GM23338 (cell line): ENCODE results near the gene USP6NL. TPM values are rescaled to one million over a fixed set of nuclear protein-coding genes. Genes with fewer than 3 reads are reported as not detected.

Source experiments
- ATAC-seq: fragments of 200-7000 bp; cut with Tn5 transposase; 3 replicates; pipeline ENCODE4 v1.9.1; 2020
- DNase-seq: peaks from one replicate; pipeline ENCODE4 v3.0.0-alpha.2; 2015; ENCODE audit warnings: low spot score
- H2AFZ ChIP-seq: fragments of 200-600 bp; sonication (generic); 2 replicates; pipeline ENCODE4 v1.8.0; 2016; ENCODE audit warnings: antibody characterized with exemption, mild to moderate bottlenecking, moderate library complexity
- H3F3A ChIP-seq: fragments of 200-600 bp; sonication (generic); replicated peaks from 2 replicates; pipeline ENCODE4 v1.8.0; 2017; ENCODE audit warnings: antibody characterized with exemption, mixed run types, low read depth
- H3K27ac ChIP-seq: fragments of 200-600 bp; sonication (generic); 2 replicates; pipeline ENCODE4 v1.6.1; 2016; ENCODE audit warnings: low read depth
- H3K27me3 ChIP-seq: fragments of 200-600 bp; sonication (generic); 2 replicates; pipeline ENCODE4 v1.8.0; 2016; ENCODE audit warnings: mild to moderate bottlenecking, mixed run types, moderate library complexity; ENCODE audit not compliant: insufficient read depth
- H3K36me3 ChIP-seq: fragments of 200-600 bp; sonication (generic); 2 replicates; pipeline ENCODE4 v1.8.0; 2016; ENCODE audit warnings: mild to moderate bottlenecking; ENCODE audit not compliant: insufficient read depth
- H3K4me1 ChIP-seq: fragments of 200-600 bp; sonication (generic); 2 replicates; pipeline ENCODE4 v1.8.0; 2016; ENCODE audit warnings: mild to moderate bottlenecking, moderate library complexity; ENCODE audit not compliant: insufficient read depth
- H3K4me2 ChIP-seq: fragments of 200-600 bp; sonication (generic); 2 replicates; pipeline ENCODE4 v1.7.1; 2017; ENCODE audit warnings: mixed run types
- H3K4me3 ChIP-seq: fragments of 200-600 bp; sonication (generic); 2 replicates; pipeline ENCODE4 v1.6.1; 2016; ENCODE audit warnings: mixed run types
- H3K79me2 ChIP-seq: fragments of 200-600 bp; sonication (generic); replicated peaks from 2 replicates; pipeline ENCODE4 v1.8.0; 2017; ENCODE audit warnings: mild to moderate bottlenecking; ENCODE audit not compliant: insufficient read depth
- H3K9me2 ChIP-seq: fragments of 200-600 bp; sonication (generic); 2 replicates; pipeline ENCODE4 v1.8.0; 2017; ENCODE audit not compliant: insufficient read depth
- H4K20me1 ChIP-seq: fragments of 200-600 bp; sonication (generic); replicated peaks from 2 replicates; pipeline ENCODE4 v1.8.0; 2017; ENCODE audit warnings: mild to moderate bottlenecking; ENCODE audit not compliant: insufficient read depth
- H3K27ac Mint-ChIP-seq: 2 replicates; pipeline ENCODE4 v1.8.0; 2020; ENCODE audit warnings: inconsistent platforms, mild to moderate bottlenecking, moderate library complexity, mixed read lengths
- H3K27me3 Mint-ChIP-seq: 3 replicates; pipeline ENCODE4 v1.8.0; 2022; ENCODE audit warnings: low read depth, mild to moderate bottlenecking, moderate library complexity, mixed read lengths, inconsistent platforms; ENCODE audit not compliant: insufficient read depth, poor library complexity
- H3K36me3 Mint-ChIP-seq: 3 replicates; pipeline ENCODE4 v1.8.0; 2021; ENCODE audit warnings: low read depth, mild to moderate bottlenecking, inconsistent platforms, moderate library complexity, mixed read lengths
- H3K4me1 Mint-ChIP-seq: 3 replicates; pipeline ENCODE4 v1.8.0; 2020; ENCODE audit warnings: mild to moderate bottlenecking, inconsistent platforms, mixed read lengths
- H3K4me3 Mint-ChIP-seq: 3 replicates; pipeline ENCODE4 v1.8.0; 2021; ENCODE audit warnings: moderate library complexity, mild to moderate bottlenecking, inconsistent platforms, mixed read lengths
- H3K9me3 Mint-ChIP-seq: 3 replicates; pipeline ENCODE4 v1.8.0; 2020; ENCODE audit warnings: moderate library complexity, mild to moderate bottlenecking, inconsistent platforms, mixed read lengths
- EZH2 ChIP-seq: fragments of 200-600 bp; sonication (generic); IDR thresholded peaks from one replicate; pipeline ENCODE4 v1.8.0; 2017; ENCODE audit warnings: antibody characterized with exemption, mild to moderate bottlenecking, low read depth; ENCODE audit not compliant: unreplicated experiment
- EZH2phosphoT487 ChIP-seq: fragments of 200-600 bp; sonication (generic); IDR thresholded peaks from one replicate; pipeline ENCODE4 v1.8.1; 2018; ENCODE audit warnings: antibody characterized with exemption; ENCODE audit not compliant: unreplicated experiment
- JUNB ChIP-seq: IDR thresholded peaks from one replicate; pipeline ENCODE4 v1.6.1; 2016; ENCODE audit warnings: antibody characterized with exemption; ENCODE audit not compliant: unreplicated experiment
- NANOG ChIP-seq: IDR thresholded peaks from 2 replicates; pipeline ENCODE4 v1.6.1; 2016; ENCODE audit warnings: antibody characterized with exemption, borderline replicate concordance
- STAT1 ChIP-seq: IDR thresholded peaks from one replicate; pipeline ENCODE4 v1.6.1; 2016; ENCODE audit warnings: antibody characterized with exemption; ENCODE audit not compliant: unreplicated experiment
- ZNF114 ChIP-seq: fragments of 250-450 bp; sonication (Bioruptor Pico); IDR thresholded peaks from 2 replicates; pipeline ENCODE4 v1.5.0; 2020; ENCODE audit warnings: mild to moderate bottlenecking, moderate library complexity
- ZNF331 ChIP-seq: fragments of 250-450 bp; sonication (Bioruptor Pico); IDR thresholded peaks from 2 replicates; pipeline ENCODE4 v1.5.0; 2020; ENCODE audit warnings: low read depth, mild to moderate bottlenecking, moderate library complexity
- polyA plus RNA-seq: library from polyadenylated mRNA; unstranded; fragments of >200 nt; fragmentation: Nextera tagmentation; extraction: Ambion mirVana; gene quantifications from 2 replicates; pipeline ENCODE4 v1.2.1, GENCODE V29; 2016
- total RNA-seq: library from RNA; depleted of rRNA; stranded (reverse); fragments of >200 nt; shearing (Covaris generic); gene quantifications from 2 replicates; pipeline ENCODE4 v1.2.3, GENCODE V29; 2014
- TF ChIP-seq, protein P1 (sequence below): IDR thresholded peaks from one replicate; pipeline ENCODE4 v1.6.1; 2018; ENCODE audit warnings: antibody characterized with exemption; ENCODE audit not compliant: unreplicated experiment
- TF ChIP-seq, protein P2 (sequence below), 2 experiments: fragments of 200-600 bp in 1 of 2; sonication (generic) in 1 of 2; conservative IDR thresholded peaks; 2 replicates each; pipeline versions ENCODE4 v1.5.1 to v1.6.1; 2016 to 2017; ENCODE audit warnings: antibody characterized with exemption in 2 of 2, low read depth in 2 of 2, mild to moderate bottlenecking in 2 of 2, moderate library complexity in 1 of 2
- TF ChIP-seq, protein P3 (sequence below): fragments of 250-450 bp; sonication (Bioruptor Pico); IDR thresholded peaks from 2 replicates; pipeline ENCODE4 v1.5.0; 2020; ENCODE audit warnings: mild to moderate bottlenecking, moderate library complexity
- TF ChIP-seq, protein P4 (sequence below): IDR thresholded peaks from 2 replicates; pipeline ENCODE4 v1.6.1; 2016; ENCODE audit warnings: antibody characterized with exemption

The USP6NL gene
- total and polyA plus RNA-seq, 2 experiments from 2014 or later = 8.1 to 29.7 TPM

DNA sequence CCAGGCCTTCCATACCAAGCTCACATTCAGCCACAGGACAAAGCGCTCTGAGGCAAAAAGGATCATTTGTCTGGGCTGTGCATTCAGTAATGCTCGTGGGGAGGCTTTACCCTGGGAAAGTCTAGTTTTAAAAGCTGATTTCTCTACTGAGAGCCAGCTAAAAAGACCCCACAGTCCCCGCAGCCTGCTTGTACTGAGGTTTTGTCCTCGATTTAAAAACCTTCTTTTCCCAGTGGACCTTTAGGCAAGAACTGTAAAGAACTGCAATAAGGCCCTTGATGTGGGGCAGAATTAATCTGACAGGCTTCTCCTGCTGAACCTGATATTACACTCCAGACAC lies 180.3 kb downstream of the USP6NL start (continued):
- TF ChIP-seq, protein P1, sequence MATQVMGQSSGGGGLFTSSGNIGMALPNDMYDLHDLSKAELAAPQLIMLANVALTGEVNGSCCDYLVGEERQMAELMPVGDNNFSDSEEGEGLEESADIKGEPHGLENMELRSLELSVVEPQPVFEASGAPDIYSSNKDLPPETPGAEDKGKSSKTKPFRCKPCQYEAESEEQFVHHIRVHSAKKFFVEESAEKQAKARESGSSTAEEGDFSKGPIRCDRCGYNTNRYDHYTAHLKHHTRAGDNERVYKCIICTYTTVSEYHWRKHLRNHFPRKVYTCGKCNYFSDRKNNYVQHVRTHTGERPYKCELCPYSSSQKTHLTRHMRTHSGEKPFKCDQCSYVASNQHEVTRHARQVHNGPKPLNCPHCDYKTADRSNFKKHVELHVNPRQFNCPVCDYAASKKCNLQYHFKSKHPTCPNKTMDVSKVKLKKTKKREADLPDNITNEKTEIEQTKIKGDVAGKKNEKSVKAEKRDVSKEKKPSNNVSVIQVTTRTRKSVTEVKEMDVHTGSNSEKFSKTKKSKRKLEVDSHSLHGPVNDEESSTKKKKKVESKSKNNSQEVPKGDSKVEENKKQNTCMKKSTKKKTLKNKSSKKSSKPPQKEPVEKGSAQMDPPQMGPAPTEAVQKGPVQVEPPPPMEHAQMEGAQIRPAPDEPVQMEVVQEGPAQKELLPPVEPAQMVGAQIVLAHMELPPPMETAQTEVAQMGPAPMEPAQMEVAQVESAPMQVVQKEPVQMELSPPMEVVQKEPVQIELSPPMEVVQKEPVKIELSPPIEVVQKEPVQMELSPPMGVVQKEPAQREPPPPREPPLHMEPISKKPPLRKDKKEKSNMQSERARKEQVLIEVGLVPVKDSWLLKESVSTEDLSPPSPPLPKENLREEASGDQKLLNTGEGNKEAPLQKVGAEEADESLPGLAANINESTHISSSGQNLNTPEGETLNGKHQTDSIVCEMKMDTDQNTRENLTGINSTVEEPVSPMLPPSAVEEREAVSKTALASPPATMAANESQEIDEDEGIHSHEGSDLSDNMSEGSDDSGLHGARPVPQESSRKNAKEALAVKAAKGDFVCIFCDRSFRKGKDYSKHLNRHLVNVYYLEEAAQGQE = no peak
- no peak for TF ChIP-seq EZH2

DNA sequence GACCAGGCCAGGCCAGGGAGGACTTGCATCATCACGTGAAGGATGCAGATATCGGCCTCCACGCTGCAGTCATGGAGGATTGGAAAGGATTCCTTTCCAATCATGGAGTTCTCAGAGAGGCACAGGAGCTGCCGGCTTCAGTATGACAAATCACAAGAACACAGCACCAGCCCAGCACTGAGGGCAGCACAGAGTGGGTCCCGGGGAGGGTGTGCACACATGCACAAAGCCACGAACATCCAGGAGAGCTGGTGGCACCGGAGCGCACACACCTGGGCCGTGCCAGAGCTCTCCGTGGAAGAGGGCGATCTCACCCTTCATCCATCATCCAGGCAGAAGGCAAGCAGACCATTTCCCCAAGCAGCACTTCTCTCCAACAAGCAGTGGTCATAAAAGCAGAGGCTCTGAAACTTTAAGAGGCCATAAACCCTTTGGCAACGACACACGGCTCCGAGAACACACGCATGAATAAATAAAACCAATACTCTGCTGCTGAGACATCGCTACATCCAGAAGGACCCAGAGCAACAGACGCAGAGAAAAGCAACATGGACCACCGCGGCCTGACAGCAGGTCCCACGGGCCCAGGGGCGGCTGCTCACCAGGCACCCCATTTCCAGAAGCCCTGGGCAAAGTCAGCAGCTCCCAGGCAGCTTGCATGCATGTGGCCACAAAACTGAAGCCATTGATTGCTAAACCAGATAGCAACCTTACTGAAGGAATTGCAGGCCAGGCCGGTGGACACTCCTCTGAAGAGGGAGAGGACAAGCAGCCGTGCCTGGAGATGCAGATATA lies 180.8 kb downstream of the USP6NL start:
- H4K20me1 ChIP-seq = no peaks in the 10 kb centered on the region
- ATAC-seq (no peak), DNase-seq (no peak)
- H3K4me1 Mint-ChIP-seq = peaks cover 28% of the 10 kb centered on the region
- peaks cover 3% of the 10 kb centered on the region for H3K27me3 Mint-ChIP-seq
- H3K79me2 ChIP-seq = no peaks in the 10 kb centered on the region
- H3K9me2 ChIP-seq = no peaks in the 10 kb centered on the region
- H3K36me3 ChIP-seq = no peaks in the 10 kb centered on the region
- peaks cover 15% of the 10 kb centered on the region for H3K9me3 Mint-ChIP-seq
- peaks cover 25% of the 10 kb centered on the region for H3K4me1 ChIP-seq
- peak overlapping the region; percentile 90 for H2AFZ ChIP-seq
- H3K27me3 ChIP-seq = no peaks in the 10 kb centered on the region
- no peak overlapping the region for H3K27ac ChIP-seq
- peaks cover 10% of the 10 kb centered on the region for H3K36me3 Mint-ChIP-seq
- H3K4me3 ChIP-seq = no peak overlapping the region
- no peak overlapping the region for H3K27ac Mint-ChIP-seq
- no peak overlapping the region for H3K4me3 Mint-ChIP-seq
- H3K4me2 ChIP-seq = no peak overlapping the region
- H3F3A ChIP-seq = 0 out of 2 replicates have a peak, but pooled peaks cover 4% of the 10 kb centered on the region
- TF ChIP-seq ZNF114 (no peak), JUNB (no peak), EZH2 (no peak), EZH2phosphoT487 (no peak), ZNF331 (CRISPR knock-in tag) (no peak), NANOG (no peak), STAT1 (no peak)
- TF ChIP-seq, protein P2, sequence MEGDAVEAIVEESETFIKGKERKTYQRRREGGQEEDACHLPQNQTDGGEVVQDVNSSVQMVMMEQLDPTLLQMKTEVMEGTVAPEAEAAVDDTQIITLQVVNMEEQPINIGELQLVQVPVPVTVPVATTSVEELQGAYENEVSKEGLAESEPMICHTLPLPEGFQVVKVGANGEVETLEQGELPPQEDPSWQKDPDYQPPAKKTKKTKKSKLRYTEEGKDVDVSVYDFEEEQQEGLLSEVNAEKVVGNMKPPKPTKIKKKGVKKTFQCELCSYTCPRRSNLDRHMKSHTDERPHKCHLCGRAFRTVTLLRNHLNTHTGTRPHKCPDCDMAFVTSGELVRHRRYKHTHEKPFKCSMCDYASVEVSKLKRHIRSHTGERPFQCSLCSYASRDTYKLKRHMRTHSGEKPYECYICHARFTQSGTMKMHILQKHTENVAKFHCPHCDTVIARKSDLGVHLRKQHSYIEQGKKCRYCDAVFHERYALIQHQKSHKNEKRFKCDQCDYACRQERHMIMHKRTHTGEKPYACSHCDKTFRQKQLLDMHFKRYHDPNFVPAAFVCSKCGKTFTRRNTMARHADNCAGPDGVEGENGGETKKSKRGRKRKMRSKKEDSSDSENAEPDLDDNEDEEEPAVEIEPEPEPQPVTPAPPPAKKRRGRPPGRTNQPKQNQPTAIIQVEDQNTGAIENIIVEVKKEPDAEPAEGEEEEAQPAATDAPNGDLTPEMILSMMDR (conservative IDR thresholded peaks at IDR 0.05; ENCODE audit: low read depth in 2 of 2) = no peak
- TF ChIP-seq, protein P3, sequence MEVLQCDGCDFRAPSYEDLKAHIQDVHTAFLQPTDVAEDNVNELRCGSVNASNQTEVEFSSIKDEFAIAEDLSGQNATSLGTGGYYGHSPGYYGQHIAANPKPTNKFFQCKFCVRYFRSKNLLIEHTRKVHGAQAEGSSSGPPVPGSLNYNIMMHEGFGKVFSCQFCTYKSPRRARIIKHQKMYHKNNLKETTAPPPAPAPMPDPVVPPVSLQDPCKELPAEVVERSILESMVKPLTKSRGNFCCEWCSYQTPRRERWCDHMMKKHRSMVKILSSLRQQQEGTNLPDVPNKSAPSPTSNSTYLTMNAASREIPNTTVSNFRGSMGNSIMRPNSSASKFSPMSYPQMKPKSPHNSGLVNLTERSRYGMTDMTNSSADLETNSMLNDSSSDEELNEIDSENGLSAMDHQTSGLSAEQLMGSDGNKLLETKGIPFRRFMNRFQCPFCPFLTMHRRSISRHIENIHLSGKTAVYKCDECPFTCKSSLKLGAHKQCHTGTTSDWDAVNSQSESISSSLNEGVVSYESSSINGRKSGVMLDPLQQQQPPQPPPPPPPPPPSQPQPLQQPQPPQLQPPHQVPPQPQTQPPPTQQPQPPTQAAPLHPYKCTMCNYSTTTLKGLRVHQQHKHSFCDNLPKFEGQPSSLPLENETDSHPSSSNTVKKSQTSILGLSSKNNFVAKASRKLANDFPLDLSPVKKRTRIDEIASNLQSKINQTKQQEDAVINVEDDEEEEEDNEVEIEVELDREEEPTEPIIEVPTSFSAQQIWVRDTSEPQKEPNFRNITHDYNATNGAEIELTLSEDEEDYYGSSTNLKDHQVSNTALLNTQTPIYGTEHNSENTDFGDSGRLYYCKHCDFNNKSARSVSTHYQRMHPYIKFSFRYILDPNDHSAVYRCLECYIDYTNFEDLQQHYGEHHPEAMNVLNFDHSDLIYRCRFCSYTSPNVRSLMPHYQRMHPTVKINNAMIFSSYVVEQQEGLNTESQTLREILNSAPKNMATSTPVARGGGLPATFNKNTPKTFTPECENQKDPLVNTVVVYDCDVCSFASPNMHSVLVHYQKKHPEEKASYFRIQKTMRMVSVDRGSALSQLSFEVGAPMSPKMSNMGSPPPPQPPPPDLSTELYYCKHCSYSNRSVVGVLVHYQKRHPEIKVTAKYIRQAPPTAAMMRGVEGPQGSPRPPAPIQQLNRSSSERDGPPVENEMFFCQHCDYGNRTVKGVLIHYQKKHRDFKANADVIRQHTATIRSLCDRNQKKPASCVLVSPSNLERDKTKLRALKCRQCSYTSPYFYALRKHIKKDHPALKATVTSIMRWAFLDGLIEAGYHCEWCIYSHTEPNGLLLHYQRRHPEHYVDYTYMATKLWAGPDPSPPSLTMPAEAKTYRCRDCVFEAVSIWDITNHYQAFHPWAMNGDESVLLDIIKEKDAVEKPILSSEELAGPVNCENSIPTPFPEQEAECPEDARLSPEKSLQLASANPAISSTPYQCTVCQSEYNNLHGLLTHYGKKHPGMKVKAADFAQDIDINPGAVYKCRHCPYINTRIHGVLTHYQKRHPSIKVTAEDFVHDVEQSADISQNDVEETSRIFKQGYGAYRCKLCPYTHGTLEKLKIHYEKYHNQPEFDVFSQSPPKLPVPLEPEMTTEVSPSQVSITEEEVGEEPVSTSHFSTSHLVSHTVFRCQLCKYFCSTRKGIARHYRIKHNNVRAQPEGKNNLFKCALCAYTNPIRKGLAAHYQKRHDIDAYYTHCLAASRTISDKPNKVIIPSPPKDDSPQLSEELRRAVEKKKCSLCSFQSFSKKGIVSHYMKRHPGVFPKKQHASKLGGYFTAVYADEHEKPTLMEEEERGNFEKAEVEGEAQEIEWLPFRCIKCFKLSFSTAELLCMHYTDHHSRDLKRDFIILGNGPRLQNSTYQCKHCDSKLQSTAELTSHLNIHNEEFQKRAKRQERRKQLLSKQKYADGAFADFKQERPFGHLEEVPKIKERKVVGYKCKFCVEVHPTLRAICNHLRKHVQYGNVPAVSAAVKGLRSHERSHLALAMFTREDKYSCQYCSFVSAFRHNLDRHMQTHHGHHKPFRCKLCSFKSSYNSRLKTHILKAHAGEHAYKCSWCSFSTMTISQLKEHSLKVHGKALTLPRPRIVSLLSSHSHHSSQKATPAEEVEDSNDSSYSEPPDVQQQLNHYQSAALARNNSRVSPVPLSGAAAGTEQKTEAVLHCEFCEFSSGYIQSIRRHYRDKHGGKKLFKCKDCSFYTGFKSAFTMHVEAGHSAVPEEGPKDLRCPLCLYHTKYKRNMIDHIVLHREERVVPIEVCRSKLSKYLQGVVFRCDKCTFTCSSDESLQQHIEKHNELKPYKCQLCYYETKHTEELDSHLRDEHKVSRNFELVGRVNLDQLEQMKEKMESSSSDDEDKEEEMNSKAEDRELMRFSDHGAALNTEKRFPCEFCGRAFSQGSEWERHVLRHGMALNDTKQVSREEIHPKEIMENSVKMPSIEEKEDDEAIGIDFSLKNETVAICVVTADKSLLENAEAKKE (CRISPR knock-in tag) = no peak
- TF ChIP-seq, protein P4, sequence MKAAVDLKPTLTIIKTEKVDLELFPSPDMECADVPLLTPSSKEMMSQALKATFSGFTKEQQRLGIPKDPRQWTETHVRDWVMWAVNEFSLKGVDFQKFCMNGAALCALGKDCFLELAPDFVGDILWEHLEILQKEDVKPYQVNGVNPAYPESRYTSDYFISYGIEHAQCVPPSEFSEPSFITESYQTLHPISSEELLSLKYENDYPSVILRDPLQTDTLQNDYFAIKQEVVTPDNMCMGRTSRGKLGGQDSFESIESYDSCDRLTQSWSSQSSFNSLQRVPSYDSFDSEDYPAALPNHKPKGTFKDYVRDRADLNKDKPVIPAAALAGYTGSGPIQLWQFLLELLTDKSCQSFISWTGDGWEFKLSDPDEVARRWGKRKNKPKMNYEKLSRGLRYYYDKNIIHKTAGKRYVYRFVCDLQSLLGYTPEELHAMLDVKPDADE = no peak
